HCT116 (cell line): ENCODE measurements around the gene CRIP3. TPM values are rescaled to one million over a fixed set of nuclear protein-coding genes. Genes with fewer than 3 reads are reported as not detected.

ENCODE experiments used
- ATAC-seq: fragments of 200-7000 bp; cut with Tn5 transposase; 2 replicates; pipeline ENCODE4 v1.9.1; 2020; ENCODE audit warnings: mild to moderate bottlenecking, moderate library complexity
- BruUV-seq: library from RNA; stranded (reverse); fragments of 400-500 nt; replicated peaks from 2 replicates; lab custom pipeline; 2021; lab: Mats Ljungman, UMichigan
- CTCF ChIA-PET: fragments of 300-600 bp; sonication (Branson Sonifier 250); formaldehyde crosslinking; loops from one replicate; lab custom pipeline; 2021; ENCODE audit warnings: antibody characterized with exemption; lab: Charles Lee
- POLR2A ChIA-PET: fragments of 300-600, 350-600 bp; sonication (Branson Sonifier 250); formaldehyde crosslinking; loops from one replicate; lab custom pipeline; 2021; ENCODE audit warnings: antibody characterized with exemption; lab: Charles Lee
- RAD21 ChIA-PET, 2 experiments: fragments of 300-600 bp; sonication (Branson Sonifier 250); formaldehyde crosslinking; loops; one replicate each; lab custom pipeline; 2023; ENCODE audit warnings: low total read pairs in 2 of 2; ENCODE audit not compliant: uncharacterized antibody in 2 of 2, unreplicated experiment in 2 of 2, low non-redundant PET in 1 of 2; lab: Charles Lee
- DNase-seq: peaks from one replicate; pipeline ENCODE4 v3.0.0-alpha.2; 2010; ENCODE audit warnings: low read depth, low spot score
- H2AFZ ChIP-seq: fragments of 200-600 bp; shearing (Covaris generic), sonication (generic); 2 replicates; pipeline ENCODE4 v1.6.1; 2017; ENCODE audit warnings: low read depth, mixed run types, mixed read lengths, antibody characterized with exemption, low read length; ENCODE audit not compliant: poor library complexity, severe bottlenecking
- H3K27ac ChIP-seq: 2 replicates; pipeline ENCODE4 v1.5.1; 2012; ENCODE audit warnings: low read depth, low read length
- H3K27me3 ChIP-seq: fragments of 200-600 bp; sonication (generic); 2 replicates; pipeline ENCODE4 v1.6.1; 2016; ENCODE audit warnings: mixed run types, low read length, mixed read lengths; ENCODE audit not compliant: insufficient read depth
- H3K36me3 ChIP-seq, 2 experiments: fragments of 200-500 bp in 1 of 2; fragments of 200-600 bp in 1 of 2; sonication (Bioruptor generic) in 1 of 2; sonication (generic) in 1 of 2; 2 replicates each; pipeline versions ENCODE4 v1.5.1 to v1.6.1; 2014 to 2016; ENCODE audit warnings: low read length in 2 of 2, inconsistent platforms in 1 of 2, mixed read lengths in 1 of 2, mixed run types in 1 of 2; ENCODE audit not compliant: insufficient read depth in 2 of 2, control insufficient read depth in 1 of 2
- H3K4me1 ChIP-seq, 2 experiments: fragments of 200-600 bp in 1 of 2; sonication (generic) in 1 of 2; 2 replicates each; pipeline versions ENCODE4 v1.5.1 to v1.6.1; 2012 to 2017; ENCODE audit warnings: low read length in 2 of 2, inconsistent platforms in 1 of 2, mild to moderate bottlenecking in 1 of 2, mixed read lengths in 1 of 2, mixed run types in 1 of 2, moderate library complexity in 1 of 2; ENCODE audit not compliant: insufficient read depth in 2 of 2, control insufficient read depth in 1 of 2
- H3K4me2 ChIP-seq: fragments of 200-600 bp; sonication (generic); 2 replicates; pipeline ENCODE4 v1.6.1; 2017; ENCODE audit warnings: mixed run types, low read length, mixed read lengths
- H3K4me3 ChIP-seq, 2 experiments: fragments of 200-600 bp in 1 of 2; sonication (generic) in 1 of 2; replicated peaks in 1 of 2; 2 replicates each; pipeline ENCODE4 v1.5.1; 2011 to 2016; ENCODE audit warnings: low read length in 2 of 2, control low read depth in 1 of 2, low read depth in 1 of 2, mild to moderate bottlenecking in 1 of 2, mixed read lengths in 1 of 2, mixed run types in 1 of 2
- H3K79me2 ChIP-seq: fragments of 200-600 bp; sonication (generic); 2 replicates; pipeline ENCODE4 v1.6.1; 2017; ENCODE audit warnings: mild to moderate bottlenecking, mixed run types, low read length, moderate library complexity, mixed read lengths; ENCODE audit not compliant: insufficient read depth
- H3K9ac ChIP-seq: fragments of 200-600 bp; sonication (generic); 2 replicates; pipeline ENCODE4 v1.6.1; 2016; ENCODE audit warnings: low read length, mixed read lengths
- H3K9me2 ChIP-seq: fragments of 200-600 bp; sonication (generic), shearing (Covaris generic); 2 replicates; pipeline ENCODE4 v1.6.1; 2017; ENCODE audit warnings: mixed run types, mild to moderate bottlenecking, moderate library complexity; ENCODE audit not compliant: insufficient read depth
- H3K9me3 ChIP-seq, 2 experiments: fragments of 200-500 bp in 1 of 2; fragments of 200-600 bp in 1 of 2; sonication (Bioruptor generic) in 1 of 2; sonication (generic) in 1 of 2; 2 replicates each; pipeline ENCODE4 v1.6.1; 2014 to 2017; ENCODE audit warnings: low read length in 2 of 2, mixed read lengths in 2 of 2, inconsistent platforms in 1 of 2, low read depth in 1 of 2, mild to moderate bottlenecking in 1 of 2, mixed run types in 1 of 2, moderate library complexity in 1 of 2; ENCODE audit not compliant: control insufficient read depth in 1 of 2, insufficient read depth in 1 of 2
- H4K20me1 ChIP-seq: fragments of 200-600 bp; sonication (generic), shearing (Covaris generic); 2 replicates; pipeline ENCODE4 v1.6.1; 2017; ENCODE audit warnings: mixed run types, mild to moderate bottlenecking, moderate library complexity; ENCODE audit not compliant: insufficient read depth
- EGR1 ChIP-seq: IDR thresholded peaks from 2 replicates; pipeline ENCODE4 v1.6.1; 2012; ENCODE audit warnings: low read depth
- ELF1 ChIP-seq: IDR thresholded peaks from 2 replicates; pipeline ENCODE4 v1.6.1; 2012; ENCODE audit warnings: low read depth, borderline replicate concordance
- EZH2 ChIP-seq: fragments of 200-600 bp; sonication (generic); IDR thresholded peaks from 2 replicates; pipeline ENCODE4 v1.6.1; 2017; ENCODE audit warnings: antibody characterized with exemption, mixed run types
- POLR2A ChIP-seq: IDR thresholded peaks from 2 replicates; pipeline ENCODE4 v1.7.0; 2011; ENCODE audit warnings: borderline replicate concordance; ENCODE audit not compliant: insufficient read depth, insufficient read length; ENCODE audit errors: extremely low read depth
- RAD21 ChIP-seq: IDR thresholded peaks from 2 replicates; pipeline ENCODE4 v1.6.1; 2012; ENCODE audit warnings: low read depth, mild to moderate bottlenecking
- SP1 ChIP-seq: IDR thresholded peaks from 2 replicates; pipeline ENCODE4 v1.6.1; 2012; ENCODE audit warnings: low read depth
- SRF ChIP-seq: IDR thresholded peaks from 2 replicates; pipeline ENCODE4 v1.6.1; 2012; ENCODE audit warnings: low read depth
- YY1 ChIP-seq: IDR thresholded peaks from 2 replicates; pipeline ENCODE4 v1.6.1; 2011; ENCODE audit warnings: low read length, low read depth, moderate library complexity, mild to moderate bottlenecking; ENCODE audit not compliant: insufficient replicate concordance; ENCODE audit errors: extremely low read depth
- ZFX ChIP-seq: fragments of 450-650 bp; IDR thresholded peaks from 2 replicates; pipeline ENCODE4 v1.6.1; 2017
- intact Hi-C: fragments of 100-400 bp; cut with micrococcal nuclease; formaldehyde crosslinking; loops from 2 replicates; pipeline ENCODE4 v1.10.0; 2022
- total RNA-seq: library from RNA; stranded (reverse); gene quantifications from one replicate; pipeline ENCODE4 v1.2.1, GENCODE V29; 2021; ENCODE audit not compliant: unreplicated experiment
- TF ChIP-seq, protein P1 (sequence below): IDR thresholded peaks from 2 replicates; pipeline ENCODE4 v1.6.1; 2011; ENCODE audit warnings: mild to moderate bottlenecking, low read length, moderate library complexity; ENCODE audit not compliant: insufficient replicate concordance; ENCODE audit errors: extremely low read depth
- TF ChIP-seq, protein P2 (sequence below): IDR thresholded peaks from 2 replicates; pipeline ENCODE4 v1.6.1; 2012; ENCODE audit warnings: low read depth

Gene CRIP3
- total RNA-seq, 1 experiment from 2014 or later: not detected

DNA sequence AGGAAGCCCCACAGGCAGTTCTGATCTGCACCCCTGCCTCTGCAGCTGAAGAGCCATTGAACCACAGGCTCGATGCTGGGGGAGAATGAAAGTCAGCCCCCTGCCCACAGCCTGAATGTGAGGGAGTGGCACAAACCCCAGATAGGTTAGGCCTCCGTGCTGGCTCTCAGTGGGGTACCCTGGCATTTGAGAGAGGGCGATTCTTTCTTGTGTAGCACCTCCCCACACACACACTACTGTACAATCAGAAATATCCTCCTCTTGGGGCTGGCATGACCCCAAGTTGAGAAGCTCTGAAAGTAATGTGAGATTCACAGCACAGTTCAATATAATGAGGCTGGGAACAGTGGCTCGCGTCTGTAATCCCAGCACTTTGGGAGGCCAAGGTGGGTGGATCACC is 47.4 kb downstream of the CRIP3 start:
- Histone ChIP-seq H3K9ac (no peak overlapping the region), H3K36me3 (no peaks in the 10 kb centered on the region; a peak in 1 of 4 replicates), H3K4me3 (no peak overlapping the region), H4K20me1 (no peaks in the 10 kb centered on the region), H3K79me2 (no peaks in the 10 kb centered on the region), H3K4me2 (no peak overlapping the region), H3K9me2 (no peaks in the 10 kb centered on the region), H3K27me3 (no peaks in the 10 kb centered on the region), H2AFZ (no peak overlapping the region)
- ChIA-PET POLR2A (no interaction called here), CTCF (interaction anchor here (1.6 to 3.8 kb wide), 2 partner anchors 12 to 234 kb away, joined by 3 to 23 read pairs; no protein-coding TSS in a partner anchor)
- no TSS peak for BruUV-seq
- TF ChIP-seq ZFX (no peak), YY1 (no peak), SRF (no peak), RAD21 (no peak), EZH2 (no peak), POLR2A (no peak), SP1 (no peak), EGR1 (no peak), ELF1 (no peak)
- TF ChIP-seq, protein P1, sequence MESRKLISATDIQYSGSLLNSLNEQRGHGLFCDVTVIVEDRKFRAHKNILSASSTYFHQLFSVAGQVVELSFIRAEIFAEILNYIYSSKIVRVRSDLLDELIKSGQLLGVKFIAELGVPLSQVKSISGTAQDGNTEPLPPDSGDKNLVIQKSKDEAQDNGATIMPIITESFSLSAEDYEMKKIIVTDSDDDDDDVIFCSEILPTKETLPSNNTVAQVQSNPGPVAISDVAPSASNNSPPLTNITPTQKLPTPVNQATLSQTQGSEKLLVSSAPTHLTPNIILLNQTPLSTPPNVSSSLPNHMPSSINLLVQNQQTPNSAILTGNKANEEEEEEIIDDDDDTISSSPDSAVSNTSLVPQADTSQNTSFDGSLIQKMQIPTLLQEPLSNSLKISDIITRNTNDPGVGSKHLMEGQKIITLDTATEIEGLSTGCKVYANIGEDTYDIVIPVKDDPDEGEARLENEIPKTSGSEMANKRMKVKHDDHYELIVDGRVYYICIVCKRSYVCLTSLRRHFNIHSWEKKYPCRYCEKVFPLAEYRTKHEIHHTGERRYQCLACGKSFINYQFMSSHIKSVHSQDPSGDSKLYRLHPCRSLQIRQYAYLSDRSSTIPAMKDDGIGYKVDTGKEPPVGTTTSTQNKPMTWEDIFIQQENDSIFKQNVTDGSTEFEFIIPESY: no peak
- TF ChIP-seq, protein P2, sequence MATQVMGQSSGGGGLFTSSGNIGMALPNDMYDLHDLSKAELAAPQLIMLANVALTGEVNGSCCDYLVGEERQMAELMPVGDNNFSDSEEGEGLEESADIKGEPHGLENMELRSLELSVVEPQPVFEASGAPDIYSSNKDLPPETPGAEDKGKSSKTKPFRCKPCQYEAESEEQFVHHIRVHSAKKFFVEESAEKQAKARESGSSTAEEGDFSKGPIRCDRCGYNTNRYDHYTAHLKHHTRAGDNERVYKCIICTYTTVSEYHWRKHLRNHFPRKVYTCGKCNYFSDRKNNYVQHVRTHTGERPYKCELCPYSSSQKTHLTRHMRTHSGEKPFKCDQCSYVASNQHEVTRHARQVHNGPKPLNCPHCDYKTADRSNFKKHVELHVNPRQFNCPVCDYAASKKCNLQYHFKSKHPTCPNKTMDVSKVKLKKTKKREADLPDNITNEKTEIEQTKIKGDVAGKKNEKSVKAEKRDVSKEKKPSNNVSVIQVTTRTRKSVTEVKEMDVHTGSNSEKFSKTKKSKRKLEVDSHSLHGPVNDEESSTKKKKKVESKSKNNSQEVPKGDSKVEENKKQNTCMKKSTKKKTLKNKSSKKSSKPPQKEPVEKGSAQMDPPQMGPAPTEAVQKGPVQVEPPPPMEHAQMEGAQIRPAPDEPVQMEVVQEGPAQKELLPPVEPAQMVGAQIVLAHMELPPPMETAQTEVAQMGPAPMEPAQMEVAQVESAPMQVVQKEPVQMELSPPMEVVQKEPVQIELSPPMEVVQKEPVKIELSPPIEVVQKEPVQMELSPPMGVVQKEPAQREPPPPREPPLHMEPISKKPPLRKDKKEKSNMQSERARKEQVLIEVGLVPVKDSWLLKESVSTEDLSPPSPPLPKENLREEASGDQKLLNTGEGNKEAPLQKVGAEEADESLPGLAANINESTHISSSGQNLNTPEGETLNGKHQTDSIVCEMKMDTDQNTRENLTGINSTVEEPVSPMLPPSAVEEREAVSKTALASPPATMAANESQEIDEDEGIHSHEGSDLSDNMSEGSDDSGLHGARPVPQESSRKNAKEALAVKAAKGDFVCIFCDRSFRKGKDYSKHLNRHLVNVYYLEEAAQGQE: no peak
- TF ChIP-seq, all 23 proteins: peak for 0
- RAD21 ChIA-PET: no interaction called here
- no peaks in the 10 kb centered on the region for H3K4me1 ChIP-seq
- H3K9me3 ChIP-seq: no peaks in the 10 kb centered on the region
- ATAC-seq (no peak), DNase-seq (no peak)
- intact Hi-C loops: no loop called here
- H3K27ac ChIP-seq: no peak overlapping the region
